ENCODE measurements around the gene KMT2C.
A peak's percentile ranks its signal among the peaks of the same experiment; 100 is the strongest.

Gene KMT2C

GRCh38 chr7:152203095-152203494 is 232.7 kb downstream of the KMT2C start:
- DNase-seq (ENCODE audit: low spot score): no peak

- DNase-seq (ENCODE audit: low spot score): no peak
Observed at GRCh38 chr7:152202056-152202455, 233.7 kb downstream of the KMT2C start.

GRCh38 chr7:152200395-152200794 is 235.4 kb downstream of the KMT2C start:
- no peak for DNase-seq (ENCODE audit: low spot score)

DNA sequence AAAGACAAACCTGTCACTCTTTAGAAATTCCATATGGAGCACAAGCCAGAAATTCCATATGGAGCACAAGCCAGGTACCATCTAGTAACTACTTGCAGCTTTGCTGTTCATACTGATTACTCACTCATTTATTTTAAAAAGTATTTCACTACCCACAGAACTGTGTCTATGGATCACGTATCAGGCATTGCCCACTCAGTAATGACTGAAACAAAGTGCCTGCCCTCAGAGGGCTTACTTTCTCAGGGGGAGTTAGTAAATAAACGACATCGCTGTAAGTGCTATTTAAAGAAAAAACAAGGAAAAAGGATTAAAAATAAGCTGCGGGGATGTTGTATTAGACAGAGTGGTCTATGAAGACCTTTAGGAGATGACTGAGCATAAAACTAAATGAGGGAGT is 239.4 kb downstream of the KMT2C start:
- no peak for DNase-seq (ENCODE audit: low spot score)

- no peak for DNase-seq (ENCODE audit: low spot score)
Observed at GRCh38 chr7:152193880-152194279, 241.9 kb downstream of the KMT2C start.

GRCh38 chr7:152189061-152189460 is 246.7 kb downstream of the KMT2C start:
- DNase-seq (ENCODE audit: low spot score): no peak

GRCh38 chr7:152185558-152185957 is 250.2 kb downstream of the KMT2C start:
- DNase-seq (ENCODE audit: low spot score): no peak

DNA sequence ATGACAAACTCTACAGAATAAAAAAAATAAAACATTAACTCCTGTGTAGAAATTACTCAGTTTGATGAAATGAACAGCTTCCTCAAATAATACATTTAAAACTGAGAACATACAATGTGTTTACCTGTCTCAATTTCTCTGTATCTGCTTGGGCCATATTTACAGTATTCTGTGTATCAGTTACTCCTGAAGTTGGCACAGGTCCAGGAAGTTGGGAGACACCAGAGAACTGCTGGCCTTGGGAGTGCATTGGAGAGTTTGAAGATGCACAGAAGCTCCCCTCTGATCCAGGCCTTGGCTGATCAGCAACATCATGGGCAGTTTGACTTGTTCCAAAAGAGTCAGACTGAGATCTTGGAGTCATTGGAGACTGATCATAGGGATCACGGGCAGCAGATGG is 255.2 kb downstream of the KMT2C start:
- no peak for DNase-seq (ENCODE audit: low spot score)

DNA sequence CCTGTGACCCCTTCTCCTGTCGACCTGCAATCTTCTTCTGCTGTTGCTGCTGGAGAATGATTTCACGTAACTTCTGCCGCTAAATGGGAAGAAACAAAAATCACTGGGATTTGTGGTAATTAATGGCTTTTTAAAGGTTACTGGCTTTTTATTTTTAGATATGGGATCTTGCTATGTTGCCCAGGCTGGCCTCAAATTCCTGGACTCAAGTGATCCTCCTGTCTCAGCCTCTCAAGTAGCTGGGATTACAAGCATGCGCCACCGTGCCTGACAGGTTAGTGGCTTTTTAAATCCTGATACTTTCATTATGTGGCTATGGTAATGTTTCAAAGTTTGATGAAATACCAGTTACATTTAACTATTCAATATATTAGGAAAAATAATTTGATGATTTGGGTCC is 255.8 kb downstream of the KMT2C start:
- no peak for DNase-seq (ENCODE audit: low spot score)

GRCh38 chr7:152178405-152179058 is 257.3 kb downstream of the KMT2C start:
- DNase-seq (ENCODE audit: low spot score): no peak

GRCh38 chr7:152177681-152178404 is 258.0 kb downstream of the KMT2C start:
- no peak for DNase-seq (ENCODE audit: low spot score)

- DNase-seq (ENCODE audit: low spot score): no peak
Observed at GRCh38 chr7:152176797-152177196, 259.0 kb downstream of the KMT2C start.

- DNase-seq (ENCODE audit: low spot score): no peak
Observed at GRCh38 chr7:152173372-152174070, 262.3 kb downstream of the KMT2C start.

- DNase-seq (ENCODE audit: low spot score): no peak
Observed at GRCh38 chr7:152162287-152162686, 273.5 kb downstream of the KMT2C start.

- no peak for DNase-seq (ENCODE audit: low spot score)
Observed at GRCh38 chr7:152161171-152161570, 274.6 kb downstream of the KMT2C start.

GRCh38 chr7:152158801-152159587 is 276.8 kb downstream of the KMT2C start:
- no peak for DNase-seq (ENCODE audit: low spot score)

DNA sequence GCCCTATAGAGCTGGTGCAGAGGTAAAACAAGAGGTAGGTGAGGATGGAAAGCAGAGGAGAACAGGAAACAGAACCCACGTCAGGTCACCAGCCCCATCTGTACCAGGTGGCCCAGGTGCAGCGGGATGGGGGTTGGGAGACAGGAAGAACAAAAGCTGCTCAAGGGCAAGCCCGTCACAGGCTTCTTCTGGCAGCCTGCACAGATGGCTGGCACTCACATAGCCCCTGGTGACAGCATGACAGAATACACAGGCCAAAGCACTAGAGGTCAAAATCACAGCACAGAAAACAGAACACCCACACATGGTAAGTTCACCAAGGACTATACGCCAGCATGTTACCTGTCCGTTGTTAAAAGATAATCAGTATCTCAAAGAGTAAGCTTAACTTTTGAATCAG is 283.5 kb downstream of the KMT2C start:
- DNase-seq (ENCODE audit: low spot score): no peak

DNA sequence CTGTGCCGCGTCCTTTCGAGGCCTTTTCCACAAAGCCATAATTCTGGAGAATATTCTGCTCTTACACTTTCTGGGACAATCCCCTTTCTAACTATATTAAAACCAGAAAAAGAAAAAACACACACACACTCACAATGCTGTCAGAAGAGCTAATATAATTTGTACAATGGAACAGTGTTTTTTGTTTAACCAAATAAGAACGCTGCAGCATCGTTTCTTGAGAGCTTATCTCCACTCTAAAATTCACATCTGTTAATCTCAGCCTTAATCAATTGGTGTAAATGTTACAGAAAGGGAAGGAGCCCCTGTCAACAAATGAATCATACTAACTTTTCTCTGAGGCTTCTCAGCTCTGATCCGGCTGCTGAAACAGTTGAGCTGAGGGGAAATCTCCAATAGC is 286.4 kb downstream of the KMT2C start:
- DNase-seq (ENCODE audit: low spot score): no peak

DNA sequence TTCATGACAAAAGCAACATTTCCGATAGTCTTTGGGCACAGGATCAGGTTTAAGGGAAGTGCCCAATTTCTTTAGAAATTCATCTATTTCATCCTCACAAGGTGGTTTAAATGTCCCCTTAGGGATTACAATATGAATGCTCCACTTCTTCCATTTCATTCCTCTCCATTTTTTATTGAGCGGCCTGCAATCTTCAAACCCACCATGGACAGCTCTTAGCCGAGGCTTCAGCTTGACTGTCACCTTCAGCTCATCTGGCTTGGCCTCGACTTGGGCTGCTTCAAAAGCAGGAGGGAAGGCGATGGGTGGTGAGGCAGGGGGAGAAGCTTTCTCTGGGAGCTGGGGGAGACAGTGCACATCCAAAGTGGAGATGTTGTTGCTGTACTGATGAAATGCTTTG is 287.1 kb downstream of the KMT2C start:
- DNase-seq (ENCODE audit: low spot score): no peak

DNA sequence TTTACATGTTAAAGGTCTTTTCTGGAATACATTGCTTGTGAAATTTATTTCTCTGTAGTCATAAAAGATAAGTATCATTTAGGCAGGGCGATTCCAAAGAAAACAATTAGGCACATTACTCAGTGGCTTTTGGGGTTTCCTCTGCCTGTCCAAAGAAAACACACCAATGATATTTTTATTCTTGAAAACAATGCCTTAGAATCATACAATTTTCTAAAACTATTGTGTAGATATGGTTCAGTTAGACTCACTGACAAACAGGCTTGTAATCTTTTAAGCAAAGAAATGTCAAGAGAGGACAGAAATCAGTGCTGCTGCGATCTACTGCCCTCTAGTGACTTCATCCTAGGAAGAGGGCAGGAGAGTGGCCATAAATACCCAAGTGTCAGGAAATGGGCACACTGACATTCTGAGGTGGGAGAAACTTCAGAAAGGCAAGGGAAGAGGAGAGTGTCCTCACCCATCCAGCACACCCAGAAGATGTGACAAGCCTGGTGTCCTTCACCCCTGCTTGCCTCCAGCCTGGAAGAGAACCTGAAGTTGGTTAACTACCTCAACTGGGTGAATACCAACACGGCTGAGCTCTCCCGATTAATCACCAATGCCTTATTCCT is 289.8 kb downstream of the KMT2C start:
- peak; percentile 44 for DNase-seq (ENCODE audit: low spot score)

DNA sequence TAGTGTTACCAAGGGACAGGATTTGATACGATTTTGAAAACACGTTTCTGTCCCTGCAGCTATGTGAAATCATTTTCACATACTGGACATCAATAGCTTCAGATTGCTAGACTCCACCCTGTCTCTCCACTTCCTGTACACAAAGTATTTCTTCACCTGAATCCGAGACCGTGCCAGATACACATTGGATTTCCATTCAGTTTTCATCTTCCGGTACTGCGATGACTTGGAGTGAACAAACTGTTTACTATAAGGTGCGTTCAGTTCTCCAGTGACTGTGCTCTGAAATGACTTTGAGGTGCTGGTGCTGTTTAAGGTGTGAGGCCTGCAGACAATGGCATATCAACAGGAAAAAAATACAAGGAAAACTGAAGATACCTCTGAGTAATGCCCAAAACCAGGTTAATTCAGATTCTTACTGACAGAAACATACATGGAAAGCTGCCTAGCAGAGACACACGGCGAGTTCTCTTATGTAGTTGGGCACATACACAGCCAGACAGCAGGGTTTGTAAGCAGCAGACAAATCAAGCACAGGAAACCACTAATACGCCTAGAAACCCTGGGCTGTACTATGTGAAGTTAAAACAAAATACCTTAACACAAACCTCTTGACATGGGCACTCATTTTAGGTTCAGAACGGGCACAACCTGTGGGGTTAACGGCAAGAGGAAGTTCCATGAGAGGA is 291.1 kb downstream of the KMT2C start:
- no peak for DNase-seq (ENCODE audit: low spot score)

Measured in SW480 (cell line).